Activated CD8-positive, alpha-beta memory T cell treated with anti-CD3 and anti-CD28 coated beads, Interleukin-2, amount 50 U/mL, for 1 hour (primary cell): ENCODE measurements around the gene IL24.

Experiments used
- DNase-seq: peaks from one replicate; pipeline ENCODE4 v3.0.0-alpha.2; 2020; ENCODE audit errors: extremely low read depth

The IL24 gene

DNA sequence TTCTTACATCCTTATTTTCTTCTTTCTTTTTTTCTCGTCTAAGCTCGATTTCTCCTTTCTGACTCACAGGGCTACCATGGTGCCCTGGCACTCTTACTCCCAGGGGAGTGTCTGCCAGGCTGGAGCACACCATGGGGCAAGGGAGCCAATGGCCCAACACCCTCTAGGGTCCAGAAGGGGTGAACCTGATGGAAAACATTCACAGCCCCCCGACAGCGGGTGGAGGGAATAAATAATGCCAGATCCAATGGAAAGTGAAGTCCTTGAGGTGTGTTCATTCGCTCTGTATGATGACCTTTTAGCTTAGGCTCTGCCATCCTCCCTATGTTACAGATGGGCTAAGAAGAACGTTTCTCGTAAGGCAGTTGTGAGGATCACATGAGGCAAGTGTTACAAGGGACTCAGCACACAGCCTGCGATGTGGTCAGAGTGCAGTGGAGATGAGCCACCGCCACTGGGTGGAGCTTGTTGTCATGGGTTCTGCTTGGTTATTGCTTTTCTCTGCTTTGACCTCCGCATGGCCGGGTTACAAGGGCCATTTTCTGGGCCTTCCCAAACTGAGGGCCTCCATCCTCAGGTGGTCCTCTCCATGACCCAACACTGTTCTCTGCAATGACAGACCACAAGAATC is 28.0 kb downstream of the IL24 start:
- DNase-seq, result no peak

DNA sequence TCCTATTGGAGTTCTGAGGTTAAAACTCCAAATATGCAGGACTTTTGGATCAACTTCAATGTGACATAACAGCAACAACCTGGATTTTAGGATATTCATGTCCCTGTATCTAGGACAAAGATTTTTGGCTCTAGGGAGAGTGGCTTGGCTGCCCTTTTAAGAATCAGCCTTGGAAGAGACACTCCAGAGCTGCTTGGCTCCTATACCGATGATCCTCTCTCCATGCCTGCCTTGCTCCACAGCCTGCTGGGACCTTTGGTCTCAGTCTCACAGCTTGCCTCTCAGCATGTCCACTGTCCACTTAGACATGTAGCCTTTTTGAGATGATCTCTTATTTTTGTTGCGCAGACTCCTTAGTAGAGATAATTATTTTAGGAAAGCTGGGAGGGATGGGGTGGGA is 29.0 kb downstream of the IL24 start:
- DNase-seq, result no peak

DNA sequence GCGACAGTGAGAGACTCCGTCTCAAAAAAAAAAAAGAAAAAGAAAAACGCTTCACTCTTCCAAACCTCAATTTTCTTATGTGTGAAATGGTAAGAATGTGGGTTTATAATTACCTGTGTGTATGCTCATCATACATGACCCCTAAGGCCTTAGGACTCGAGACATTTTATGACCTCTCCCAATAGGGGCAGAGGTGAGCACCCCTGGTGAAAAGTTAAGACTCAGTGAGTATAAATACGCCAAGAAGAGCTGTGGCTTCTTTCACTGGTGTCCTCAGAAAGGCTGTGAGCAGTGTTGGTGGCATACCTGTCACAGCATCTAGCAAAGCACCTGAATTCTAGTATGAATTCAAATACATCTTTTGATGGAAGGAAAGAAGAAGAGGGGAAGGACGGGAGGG is 32.3 kb downstream of the IL24 start:
- no peak for DNase-seq

DNA sequence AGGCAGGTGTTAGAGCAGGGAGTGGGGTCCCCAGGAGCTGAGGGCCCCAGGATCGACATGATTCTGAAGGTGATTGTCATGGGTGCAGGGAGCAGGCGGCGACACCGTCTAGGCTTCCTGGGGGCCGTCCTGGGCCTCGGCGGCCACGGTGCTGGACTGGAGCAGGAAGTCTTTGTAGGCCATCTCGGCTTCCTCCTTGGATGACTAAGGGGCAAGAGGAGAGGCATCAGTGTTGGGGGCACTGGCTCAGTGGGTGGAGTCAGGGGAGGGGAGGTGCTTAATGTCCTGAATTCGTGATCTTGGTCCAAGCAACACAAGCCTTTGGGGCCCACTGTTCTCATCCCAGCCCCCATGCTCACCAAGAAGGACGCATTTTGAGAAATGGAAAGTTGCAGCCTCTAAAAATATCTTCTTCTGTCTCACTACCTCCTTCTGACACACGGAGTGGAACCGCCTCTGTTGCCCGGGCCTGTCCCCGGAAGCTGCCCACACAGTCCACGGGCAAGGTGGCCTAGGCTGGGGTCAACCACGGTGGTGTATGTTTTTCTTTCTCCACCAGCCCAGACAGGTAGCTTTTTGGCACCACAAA is 33.1 kb downstream of the IL24 start:
- DNase-seq, result no peak

DNA sequence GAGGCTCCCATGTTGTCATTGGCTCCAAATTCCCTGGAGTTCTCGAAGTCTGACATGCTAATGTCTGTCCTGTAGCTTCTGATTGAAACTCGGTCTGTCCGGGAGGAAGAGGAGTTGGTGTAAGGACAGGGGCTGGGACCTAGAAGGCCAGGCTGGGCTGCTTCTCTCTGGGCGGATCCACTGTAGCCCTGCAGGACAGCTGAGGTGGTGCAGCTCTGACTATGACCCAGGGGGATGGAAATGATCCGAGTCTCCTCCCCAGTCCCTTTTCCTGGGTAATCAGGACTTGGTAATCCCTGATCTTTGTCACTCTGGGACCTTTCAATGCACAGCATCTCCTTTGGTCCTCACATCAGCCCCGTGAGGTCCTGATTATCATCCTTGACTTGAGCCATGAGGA is 34.5 kb downstream of the IL24 start:
- no peak for DNase-seq

DNA sequence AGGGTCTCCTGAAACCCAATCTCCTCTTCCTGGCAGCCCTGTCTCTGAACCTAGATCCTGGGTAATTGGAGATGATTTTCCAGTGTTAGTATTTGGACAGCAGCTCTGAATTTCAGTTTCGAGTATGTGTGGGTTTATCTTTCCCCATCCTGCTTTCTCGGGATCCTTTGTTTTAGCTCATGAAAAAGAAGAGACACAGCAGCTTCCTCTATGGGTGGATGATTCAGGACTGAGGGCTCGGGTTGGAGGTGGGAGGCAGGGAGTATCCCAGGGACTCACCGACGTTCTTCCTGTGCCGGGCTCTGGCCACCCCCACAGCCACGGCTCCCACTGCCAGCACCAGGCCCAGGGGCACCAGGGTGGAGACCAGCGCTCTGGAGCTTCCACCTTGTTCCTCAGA is 34.9 kb downstream of the IL24 start:
- no peak for DNase-seq

DNA sequence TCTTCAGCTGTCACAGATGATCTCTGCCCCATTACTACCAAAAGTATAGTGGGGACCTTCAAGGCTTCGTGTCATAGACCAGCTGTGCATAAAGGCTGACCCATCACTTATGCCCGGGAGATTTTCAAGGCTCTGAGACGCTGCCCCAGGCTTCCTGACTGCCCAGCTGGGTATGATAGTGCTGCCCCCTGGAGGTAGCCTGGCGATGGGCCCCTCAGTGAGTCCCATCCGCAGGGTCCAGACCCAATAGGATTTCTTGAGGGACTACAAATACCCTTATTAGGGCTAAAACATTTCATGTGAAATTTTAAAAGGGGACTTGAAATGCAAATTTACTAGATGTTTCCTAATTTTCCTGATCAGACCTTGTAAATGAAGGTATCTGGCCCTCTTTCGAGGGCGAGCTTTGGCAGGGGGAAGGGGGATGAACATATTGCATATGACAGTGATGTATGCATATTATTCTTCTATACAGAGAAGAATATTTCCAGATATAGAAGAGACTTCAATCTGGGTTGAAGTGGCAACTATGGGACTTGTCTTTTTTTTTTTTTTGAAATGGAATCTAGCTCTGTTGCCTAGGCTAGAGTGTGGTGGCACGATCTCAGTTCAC is 36.2 kb downstream of the IL24 start:
- no peak for DNase-seq

DNA sequence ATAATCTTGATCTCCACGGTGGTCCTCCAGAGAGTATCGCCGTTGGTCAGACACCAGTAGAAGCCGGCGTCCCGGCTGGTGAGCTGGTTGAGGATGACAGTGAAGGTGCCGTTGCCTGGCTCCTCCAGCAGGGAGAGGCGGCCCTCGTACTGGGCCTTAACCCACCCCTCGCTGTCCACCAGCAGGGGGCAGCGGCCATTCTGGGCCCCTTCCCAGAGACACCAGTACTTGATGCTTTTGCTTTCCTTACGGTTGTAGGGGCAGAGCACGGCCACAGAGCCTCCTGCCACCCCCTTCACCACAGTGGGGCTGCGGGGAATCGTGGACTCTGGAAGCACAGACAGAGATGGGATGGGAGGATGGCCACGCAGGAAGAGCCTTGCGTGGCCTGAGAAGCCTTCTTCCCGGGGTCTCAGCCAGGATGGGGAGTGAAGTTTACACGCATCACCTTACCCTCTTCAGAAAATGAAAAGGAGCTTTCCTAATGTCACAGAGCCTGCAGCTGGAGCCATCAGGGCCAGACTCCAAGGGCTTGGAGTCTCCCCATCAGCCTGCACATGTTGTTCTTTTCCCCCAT is 38.3 kb downstream of the IL24 start:
- no peak for DNase-seq

DNA sequence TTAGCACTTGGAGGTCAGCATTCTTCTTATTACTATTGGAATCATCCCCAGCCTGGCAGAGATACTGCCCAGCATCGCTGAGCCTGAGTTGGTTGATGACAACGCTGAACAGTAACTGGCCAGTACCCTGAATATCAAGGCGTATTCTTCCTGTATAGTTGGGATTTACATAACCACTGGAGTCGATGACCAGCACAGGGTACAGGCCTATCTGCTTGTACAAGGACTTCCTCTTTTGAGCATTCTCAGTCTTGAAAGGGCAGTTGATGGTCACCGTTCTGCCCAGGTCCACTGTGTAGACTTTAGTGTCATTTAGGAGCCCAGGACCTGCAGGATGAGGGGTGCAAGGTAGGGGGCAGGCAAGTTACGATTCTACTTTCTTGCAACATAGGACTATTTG is 40.2 kb downstream of the IL24 start:
- no peak for DNase-seq

DNA sequence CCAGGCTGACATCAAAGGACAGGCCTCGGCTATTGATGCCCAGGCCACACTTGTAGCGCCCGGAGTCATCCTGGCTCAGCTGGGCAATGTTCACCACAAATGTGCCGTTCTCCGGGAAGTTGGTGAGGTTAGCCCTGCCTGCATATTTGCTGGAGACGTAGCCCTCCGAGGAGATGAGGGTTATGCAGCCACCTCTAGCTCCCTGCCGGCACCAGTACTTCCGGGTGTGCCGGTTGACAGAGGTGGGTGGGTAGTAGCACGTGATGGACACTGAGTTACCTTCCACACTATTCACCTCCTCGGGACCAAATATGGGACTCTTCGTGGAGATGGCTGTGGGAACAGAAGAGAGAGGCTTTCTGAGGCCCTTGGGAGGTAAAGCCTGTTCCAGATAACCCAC is 41.9 kb downstream of the IL24 start:
- no peak for DNase-seq

DNA sequence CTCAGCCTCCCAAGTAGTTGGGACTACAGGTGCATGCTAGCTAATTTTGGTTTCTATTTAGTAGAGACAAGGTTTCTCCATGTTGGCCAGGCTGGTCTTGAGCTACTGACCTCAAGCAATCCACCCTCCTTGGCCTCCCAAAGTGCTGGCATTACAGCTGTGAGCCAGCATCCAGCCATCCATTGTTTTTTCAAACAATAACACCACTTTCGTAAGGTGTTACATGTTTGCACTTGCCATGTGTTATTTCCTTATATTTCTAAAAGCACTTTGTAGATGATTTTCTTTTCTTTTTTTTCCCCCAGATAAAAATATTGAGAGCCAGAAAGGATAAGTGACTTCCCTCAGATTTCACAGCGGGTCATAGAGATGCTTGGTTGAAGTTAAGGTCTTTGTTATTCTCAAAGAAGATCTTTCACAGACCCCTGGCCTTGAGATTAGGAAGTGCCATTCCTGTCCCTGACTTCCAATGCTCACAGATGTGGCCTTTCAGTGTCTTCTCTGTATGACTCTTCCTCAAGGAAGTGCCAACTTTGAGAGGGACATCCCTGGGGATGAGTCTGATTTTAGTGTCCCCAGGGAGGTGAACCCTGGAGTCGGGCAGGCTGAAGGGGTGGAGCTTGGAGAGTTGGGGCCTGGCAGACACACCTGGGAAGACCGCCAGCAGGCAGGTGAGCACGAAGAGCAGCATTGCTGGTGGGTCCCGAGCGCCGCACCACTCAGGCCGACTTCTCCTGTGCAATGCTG is 42.8 kb downstream of the IL24 start:
- DNase-seq, result no peak

DNA sequence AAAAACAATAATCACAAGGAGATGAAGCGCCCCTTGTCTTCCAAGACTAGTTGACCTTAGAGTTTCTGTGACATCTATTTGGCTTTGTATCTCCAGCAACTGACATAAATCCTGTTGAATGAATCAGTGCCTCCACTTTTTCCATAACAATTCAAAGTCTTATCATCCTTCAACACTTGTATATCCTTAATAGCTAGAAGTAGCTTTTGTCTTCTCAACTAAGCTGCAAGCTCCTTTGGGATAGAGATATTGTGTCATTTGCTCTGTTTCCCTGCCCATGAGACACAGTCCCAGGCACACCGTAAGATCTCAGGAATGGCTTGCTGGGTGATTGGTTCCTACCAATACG is 43.3 kb downstream of the IL24 start:
- no peak for DNase-seq

DNA sequence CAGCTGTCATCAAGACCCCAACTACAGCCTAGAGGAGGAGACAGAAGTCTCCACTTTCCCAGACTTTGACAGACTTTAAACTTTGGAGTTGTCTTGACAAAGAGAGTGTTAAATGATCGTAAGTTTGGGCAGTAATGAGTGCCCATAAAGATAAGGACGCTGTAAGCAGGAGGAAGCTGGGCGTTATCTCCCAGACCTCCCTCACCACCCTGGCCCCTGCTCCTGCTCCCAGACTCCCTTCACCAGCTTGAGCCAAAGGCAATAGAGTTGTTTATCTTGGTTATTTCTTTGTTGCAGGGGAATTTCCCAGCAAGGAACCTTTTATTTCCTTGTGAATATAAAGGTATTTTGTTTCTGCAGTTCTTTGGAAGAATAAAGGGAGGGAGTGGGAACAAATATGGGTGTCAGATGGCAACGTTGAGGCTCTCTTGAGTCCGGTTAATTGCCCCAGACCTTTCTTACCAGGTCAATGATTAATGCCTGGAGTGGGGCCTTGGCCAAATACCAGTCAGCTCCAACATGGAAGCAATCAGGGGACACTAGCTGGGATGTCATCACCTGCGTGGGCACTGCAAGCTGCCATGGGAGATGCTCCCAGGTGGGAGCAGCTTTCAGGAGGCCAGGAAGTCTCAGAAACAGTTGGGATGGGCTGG is 44.6 kb downstream of the IL24 start:
- no peak for DNase-seq

DNA sequence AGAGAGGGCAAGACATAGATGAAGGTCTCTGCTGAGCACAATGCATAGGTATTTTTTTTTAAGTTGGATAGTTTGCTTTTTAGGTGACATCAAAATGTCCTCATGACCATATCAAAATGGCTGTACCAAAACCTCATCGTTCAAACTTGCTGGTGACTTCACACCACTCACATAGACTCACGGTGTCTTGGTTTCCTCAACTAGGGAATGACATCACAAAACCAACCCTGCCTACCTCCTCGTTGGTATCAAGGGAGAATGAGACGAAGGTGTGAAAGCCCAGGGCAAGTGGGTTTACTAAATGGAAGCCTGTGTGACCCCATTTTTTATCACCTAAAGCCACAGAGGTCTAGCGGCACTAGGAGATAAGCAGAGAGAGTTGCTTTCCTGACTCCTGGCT is 47.5 kb downstream of the IL24 start:
- DNase-seq, result no peak

DNA sequence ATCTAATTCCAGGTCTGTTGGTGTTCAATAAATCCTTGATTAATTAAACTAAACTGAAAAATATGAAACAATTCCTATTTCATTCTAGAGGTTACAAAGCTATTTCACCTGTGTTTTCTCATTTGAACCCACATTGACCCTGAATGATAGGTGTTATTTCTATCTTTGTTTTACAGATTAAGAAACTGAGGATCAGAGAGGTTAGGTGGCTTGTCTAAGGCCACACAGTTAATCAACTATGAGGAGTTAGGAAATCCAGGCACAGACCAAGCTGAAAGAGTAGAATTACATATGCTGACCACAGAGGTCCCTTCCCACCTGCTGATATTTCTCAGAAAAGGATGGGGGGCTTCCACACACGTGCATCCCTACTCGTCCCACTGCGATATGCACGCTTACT is 48.5 kb downstream of the IL24 start:
- DNase-seq, result no peak

DNA sequence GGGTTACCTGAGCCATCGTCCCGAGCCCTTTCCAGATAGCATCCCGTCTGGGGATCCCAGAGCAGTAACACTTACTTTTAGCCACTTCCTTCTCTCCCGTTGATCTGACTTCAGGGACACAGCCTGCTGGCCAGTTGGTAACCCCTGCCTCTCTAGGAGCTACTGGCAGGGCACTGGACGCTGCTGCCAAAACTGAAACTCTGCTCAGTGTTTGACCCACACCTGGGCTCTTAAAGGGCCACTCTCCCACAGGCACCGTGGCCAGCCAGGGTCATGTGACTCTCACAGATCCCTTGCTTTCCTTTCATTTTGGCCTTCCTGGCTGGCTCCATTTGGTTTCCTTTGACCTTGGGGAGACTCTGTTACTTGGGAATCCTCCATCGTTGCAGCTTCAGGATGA is 49.0 kb downstream of the IL24 start, which contains the start of gene PIGR:
Gene PIGR, minus strand, starts transcription at position 206 of the 400 bp plus-strand sequence. CDS start 5,935 bp downstream, outside the sequence.
- no peak for DNase-seq

DNA sequence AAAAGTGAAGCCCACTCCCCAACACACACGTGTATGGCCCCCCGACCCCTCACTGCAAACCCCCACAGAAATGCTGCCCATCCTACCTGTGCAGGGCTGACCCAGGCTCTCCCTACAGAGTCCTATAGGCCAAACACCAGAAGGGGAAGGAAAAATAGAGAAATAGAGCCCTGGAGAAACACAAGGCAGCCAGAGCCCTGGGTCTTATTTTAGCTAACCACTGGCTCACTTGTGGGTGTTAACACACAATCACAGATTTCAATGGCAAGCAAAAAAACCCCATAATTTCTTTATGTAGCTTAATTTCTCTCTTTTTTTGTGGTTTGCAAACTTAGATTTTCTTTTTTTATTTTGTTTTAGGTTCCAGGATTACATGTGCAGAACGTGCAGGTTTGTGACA is 50.0 kb downstream of the IL24 start:
- DNase-seq, result no peak

DNA sequence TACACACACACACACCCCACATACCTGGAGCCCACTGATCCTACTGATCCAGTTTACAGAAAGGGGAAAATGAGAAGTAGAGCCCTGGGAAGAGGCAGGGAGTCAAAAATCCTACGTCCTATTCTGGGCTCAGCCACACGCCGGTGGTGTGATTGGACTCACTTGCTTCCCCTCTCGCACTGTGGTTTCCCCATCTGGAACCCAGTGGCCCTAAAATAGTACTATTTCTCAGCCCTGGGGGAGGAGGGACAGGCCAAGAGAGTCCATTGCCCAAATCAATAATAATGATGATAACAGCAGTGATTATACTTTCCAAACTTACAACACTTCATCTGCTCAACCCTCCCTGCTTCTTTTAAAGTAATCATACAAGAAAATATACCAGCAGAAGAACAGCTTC is 52.0 kb downstream of the IL24 start:
- no peak for DNase-seq

DNA sequence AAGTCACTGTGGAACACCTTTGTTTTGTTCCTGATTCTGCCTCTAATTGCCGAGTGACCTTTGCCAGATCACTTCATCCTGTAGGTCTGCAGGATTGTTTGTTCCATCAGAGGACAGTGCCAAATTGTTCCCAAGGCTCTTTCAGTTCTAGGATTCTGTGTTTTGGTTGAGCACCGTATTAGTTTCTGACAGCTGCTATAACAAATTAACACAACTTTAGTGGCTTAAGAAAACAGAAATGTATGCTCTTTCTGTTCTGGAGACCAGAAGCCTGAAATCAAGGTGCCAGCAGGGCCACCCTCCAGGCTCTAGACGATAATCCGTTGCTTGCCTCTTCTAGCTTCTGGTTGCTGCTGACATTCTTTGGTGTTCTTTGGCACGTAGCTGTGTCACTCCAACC is 52.4 kb downstream of the IL24 start:
- no peak for DNase-seq

DNA sequence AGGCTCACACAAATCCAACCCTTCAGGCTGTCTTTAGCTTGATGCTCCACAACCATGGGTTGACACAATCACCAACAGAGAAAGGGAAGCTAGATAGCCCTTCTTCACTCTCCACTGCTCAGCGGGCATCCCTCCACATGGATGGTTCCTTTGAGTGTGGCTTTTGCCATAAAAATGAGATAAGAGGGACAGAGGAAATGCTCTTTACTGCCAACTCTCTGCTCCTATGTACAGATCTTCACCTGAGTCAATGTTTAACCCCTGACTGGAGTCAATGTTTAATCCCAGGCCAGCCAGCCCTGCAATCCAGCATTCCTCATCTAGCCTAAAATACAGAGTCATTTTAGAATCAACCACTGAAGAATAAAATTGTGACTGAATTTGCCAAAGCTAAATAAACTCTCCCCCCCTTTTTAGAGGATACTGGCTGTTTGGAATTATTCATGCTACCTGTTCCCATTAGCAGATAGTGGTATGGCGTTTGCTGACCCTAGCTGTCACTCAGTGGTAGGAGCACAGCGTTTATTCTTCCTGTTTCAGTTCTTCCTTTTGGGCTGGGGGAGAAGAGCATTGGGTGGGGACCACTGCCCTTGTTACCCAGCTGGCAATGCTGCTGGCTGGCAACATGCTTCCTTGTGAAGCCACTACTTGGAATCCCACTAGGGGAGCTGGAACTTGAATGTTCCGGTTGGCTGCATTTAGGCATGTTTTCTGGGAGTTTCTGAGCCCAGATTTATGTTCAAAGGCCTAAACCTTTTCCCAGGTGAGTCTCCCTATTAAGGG is 54.3 kb downstream of the IL24 start:
- DNase-seq, result no peak

DNA sequence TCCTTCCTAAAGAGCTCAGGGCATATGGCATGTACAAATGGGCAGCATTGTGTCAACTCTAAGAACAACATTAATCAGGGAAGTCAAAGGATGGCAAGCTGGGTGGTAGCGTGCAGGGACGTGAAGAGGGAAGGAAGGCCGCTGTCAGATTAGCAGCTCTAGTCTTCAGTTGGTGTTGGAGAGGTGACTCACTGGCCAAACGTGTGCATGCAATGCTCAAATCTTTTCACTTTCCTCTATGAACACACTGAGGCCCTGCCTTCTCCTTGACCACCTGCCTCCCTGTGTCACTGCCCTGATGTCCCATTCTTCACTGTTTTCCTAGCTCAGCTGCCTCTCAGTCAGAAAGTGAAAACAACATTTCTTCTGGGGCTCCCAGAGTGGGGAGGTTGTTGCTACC is 54.9 kb downstream of the IL24 start:
- no peak for DNase-seq
